ENCODE results near the gene GTF3C6.

- TF ChIP-seq, protein P1, sequence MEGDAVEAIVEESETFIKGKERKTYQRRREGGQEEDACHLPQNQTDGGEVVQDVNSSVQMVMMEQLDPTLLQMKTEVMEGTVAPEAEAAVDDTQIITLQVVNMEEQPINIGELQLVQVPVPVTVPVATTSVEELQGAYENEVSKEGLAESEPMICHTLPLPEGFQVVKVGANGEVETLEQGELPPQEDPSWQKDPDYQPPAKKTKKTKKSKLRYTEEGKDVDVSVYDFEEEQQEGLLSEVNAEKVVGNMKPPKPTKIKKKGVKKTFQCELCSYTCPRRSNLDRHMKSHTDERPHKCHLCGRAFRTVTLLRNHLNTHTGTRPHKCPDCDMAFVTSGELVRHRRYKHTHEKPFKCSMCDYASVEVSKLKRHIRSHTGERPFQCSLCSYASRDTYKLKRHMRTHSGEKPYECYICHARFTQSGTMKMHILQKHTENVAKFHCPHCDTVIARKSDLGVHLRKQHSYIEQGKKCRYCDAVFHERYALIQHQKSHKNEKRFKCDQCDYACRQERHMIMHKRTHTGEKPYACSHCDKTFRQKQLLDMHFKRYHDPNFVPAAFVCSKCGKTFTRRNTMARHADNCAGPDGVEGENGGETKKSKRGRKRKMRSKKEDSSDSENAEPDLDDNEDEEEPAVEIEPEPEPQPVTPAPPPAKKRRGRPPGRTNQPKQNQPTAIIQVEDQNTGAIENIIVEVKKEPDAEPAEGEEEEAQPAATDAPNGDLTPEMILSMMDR (conservative IDR thresholded peaks at IDR 0.05; ENCODE audit: low read depth, low read length): no peak
- no peak for TF ChIP-seq EZH2 (IDR thresholded peaks at IDR 0.05; ENCODE audit: borderline replicate concordance, low read depth, low read length, poor library complexity, severe bottlenecking)
These were observed 24.1 kb upstream of the GTF3C6 start for GRCh38 chr6:110934381-110934898.
